Transverse colon (tissue), 4 donors: ENCODE measurements around the gene RIT1.

Experiments
- CTCF ChIP-seq, 5 experiments: fragments of 200-600 bp in 3 of 5; fragments of 450-650 bp in 2 of 5; sonication (generic) in 3 of 5; IDR thresholded peaks; 1 replicate in 2 of 5; 2 replicates in 3 of 5; pipeline ENCODE4 v1.5.1; 2016 to 2017; ENCODE audit warnings: antibody characterized with exemption in 5 of 5, inconsistent platforms in 3 of 5, mild to moderate bottlenecking in 2 of 5, moderate library complexity in 1 of 5
- EP300 ChIP-seq: sonication (generic); formaldehyde crosslinking; IDR thresholded peaks from one replicate; pipeline ENCODE4 v1.6.1; 2017; ENCODE audit warnings: antibody characterized with exemption, low read depth
- POLR2A ChIP-seq: fragments of 450-650 bp; IDR thresholded peaks from one replicate; pipeline ENCODE4 v1.6.1; 2016; ENCODE audit warnings: antibody characterized with exemption, mild to moderate bottlenecking, moderate library complexity
- POLR2AphosphoS5 ChIP-seq, 3 donors: sonication (generic); formaldehyde crosslinking; IDR thresholded peaks; one replicate each; pipeline ENCODE4 v1.6.1; 2016; ENCODE audit warnings: antibody characterized with exemption in 3 of 3

GRCh38 chr1:155940993-155941844 lies 30.1 kb upstream of the RIT1 start, which contains the start of gene RXFP4:
- TF ChIP-seq CTCF (IDR thresholded peaks at IDR 0.05), result no peak
- TF ChIP-seq POLR2A, result peak; percentile 87
- TF ChIP-seq POLR2AphosphoS5 (IDR thresholded peaks at IDR 0.05), result peak; percentile 72 to 80 (median 73)
- no peak for TF ChIP-seq EP300
